Endothelial cell of umbilical vein (primary cell): ENCODE results near the gene ABHD5. TPM values are rescaled to one million over a fixed set of nuclear protein-coding genes. Genes with fewer than 3 reads are reported as not detected.

Experiments
- polyA plus RNA-seq, 4 experiments: library from polyadenylated mRNA; depleted of rRNA in 3 of 4; stranded (reverse) in 3 of 4; unstranded in 1 of 4; fragments of >200 nt; gene quantifications; 2 replicates each; pipeline versions ENCODE4 v1.2.1 to v1.2.3, GENCODE V29; 2011 to 2012; ENCODE audit warnings: missing spikeins in 1 of 4
- total RNA-seq: library from RNA; stranded (reverse); gene quantifications from 2 replicates; pipeline ENCODE4 v1.2.3, GENCODE V29; 2021

ABHD5 gene
- total and polyA plus RNA-seq, 2 donors (not counting 3 experiments of a cell fraction or from before 2014, with no cell fraction given): 10.0 to 21.2 TPM

Other genes with a start within 250 kb of the ABHD5 start
- 40.9 and 45.8 TPM in 2 replicates for gene ANO10, start 68.9 kb upstream of the ABHD5 start, total RNA-seq
- 28.4 and 28.7 TPM in 2 replicates for gene ANO10, start 68.9 kb upstream of the ABHD5 start, polyA plus RNA-seq